Spleen (tissue), 7 donors: ENCODE data around the gene PTRH2.

Experiments used
- POLR2A ChIP-seq, 3 donors: fragments of 450-650 bp; IDR thresholded peaks; one replicate each; pipeline ENCODE4 v1.5.1; 2017; ENCODE audit warnings: antibody characterized with exemption in 3 of 3, mild to moderate bottlenecking in 1 of 3
- POLR2AphosphoS5 ChIP-seq, 3 donors: sonication (generic); formaldehyde crosslinking; IDR thresholded peaks; one replicate each; pipeline ENCODE4 v1.5.1; 2017; ENCODE audit warnings: antibody characterized with exemption in 3 of 3
- TF ChIP-seq, protein P1 (sequence below), 11 experiments: fragments of 200-600 bp in 7 of 11; fragments of 450-650 bp in 4 of 11; sonication (generic) in 4 of 11; IDR thresholded peaks in 8 of 11; conservative IDR thresholded peaks in 3 of 11; 1 replicate in 7 of 11; 2 replicates in 4 of 11; pipeline versions ENCODE4 v1.4.0 to v1.8.0; 2016 to 2021; ENCODE audit warnings: antibody characterized with exemption in 11 of 11, inconsistent platforms in 4 of 11, mild to moderate bottlenecking in 1 of 11
- donor health status: DM: no; HTN: no; CAD: no; lungs with moderate emphysema.
- donor health status: DM: no; HTN: no; CAD: no.
- donor health status: DM: no; HTN: no; CAD: no.

DNA sequence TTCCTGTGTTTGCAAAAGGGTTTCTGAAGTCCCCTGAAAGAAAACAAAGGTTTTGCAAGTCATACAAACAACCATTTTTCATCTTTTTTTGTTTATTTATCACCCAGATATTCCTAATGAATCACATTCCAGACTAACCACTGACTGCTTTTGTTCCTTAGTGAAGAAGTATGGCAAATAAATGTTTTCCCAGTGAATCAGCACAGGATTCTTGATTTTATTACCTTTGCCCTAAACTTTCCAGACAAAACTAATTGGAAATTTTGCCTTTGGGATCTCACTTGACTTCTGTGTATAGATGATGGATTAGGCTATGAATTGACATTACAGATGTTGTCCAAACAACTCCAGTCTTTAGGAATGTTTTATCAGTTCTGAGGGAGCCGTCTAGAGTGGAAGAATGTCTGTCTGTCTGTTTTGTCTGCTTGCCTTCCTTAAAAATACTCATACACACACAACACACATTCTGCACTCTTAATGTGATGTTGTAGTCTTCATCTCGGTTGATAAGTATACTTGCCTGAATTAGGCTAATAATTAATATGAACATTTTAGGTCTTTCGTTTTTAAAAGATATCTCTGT, 49.1 kb upstream of the PTRH2 start:
- TF ChIP-seq POLR2AphosphoS5 (IDR thresholded peaks at IDR 0.05) (no peak), POLR2A (IDR thresholded peaks at IDR 0.05) (no peak)
- TF ChIP-seq, protein P1, sequence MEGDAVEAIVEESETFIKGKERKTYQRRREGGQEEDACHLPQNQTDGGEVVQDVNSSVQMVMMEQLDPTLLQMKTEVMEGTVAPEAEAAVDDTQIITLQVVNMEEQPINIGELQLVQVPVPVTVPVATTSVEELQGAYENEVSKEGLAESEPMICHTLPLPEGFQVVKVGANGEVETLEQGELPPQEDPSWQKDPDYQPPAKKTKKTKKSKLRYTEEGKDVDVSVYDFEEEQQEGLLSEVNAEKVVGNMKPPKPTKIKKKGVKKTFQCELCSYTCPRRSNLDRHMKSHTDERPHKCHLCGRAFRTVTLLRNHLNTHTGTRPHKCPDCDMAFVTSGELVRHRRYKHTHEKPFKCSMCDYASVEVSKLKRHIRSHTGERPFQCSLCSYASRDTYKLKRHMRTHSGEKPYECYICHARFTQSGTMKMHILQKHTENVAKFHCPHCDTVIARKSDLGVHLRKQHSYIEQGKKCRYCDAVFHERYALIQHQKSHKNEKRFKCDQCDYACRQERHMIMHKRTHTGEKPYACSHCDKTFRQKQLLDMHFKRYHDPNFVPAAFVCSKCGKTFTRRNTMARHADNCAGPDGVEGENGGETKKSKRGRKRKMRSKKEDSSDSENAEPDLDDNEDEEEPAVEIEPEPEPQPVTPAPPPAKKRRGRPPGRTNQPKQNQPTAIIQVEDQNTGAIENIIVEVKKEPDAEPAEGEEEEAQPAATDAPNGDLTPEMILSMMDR (IDR thresholded peaks at IDR 0.05 in 8 of 11, conservative IDR thresholded peaks at IDR 0.05 in 3 of 11), result no peak
